ENCODE data around the gene PLA2G6. TPM values are rescaled to one million over a fixed set of nuclear protein-coding genes. Genes with fewer than 3 reads are reported as not detected.
A peak's percentile ranks its signal among the peaks of the same experiment; 100 is the strongest.

PLA2G6 gene
- total and polyA plus RNA-seq, 2 of the 13 experiments (the other 11 are each of a cell fraction or from before 2014, with no cell fraction given) = 4.8 to 11.5 TPM

DNA sequence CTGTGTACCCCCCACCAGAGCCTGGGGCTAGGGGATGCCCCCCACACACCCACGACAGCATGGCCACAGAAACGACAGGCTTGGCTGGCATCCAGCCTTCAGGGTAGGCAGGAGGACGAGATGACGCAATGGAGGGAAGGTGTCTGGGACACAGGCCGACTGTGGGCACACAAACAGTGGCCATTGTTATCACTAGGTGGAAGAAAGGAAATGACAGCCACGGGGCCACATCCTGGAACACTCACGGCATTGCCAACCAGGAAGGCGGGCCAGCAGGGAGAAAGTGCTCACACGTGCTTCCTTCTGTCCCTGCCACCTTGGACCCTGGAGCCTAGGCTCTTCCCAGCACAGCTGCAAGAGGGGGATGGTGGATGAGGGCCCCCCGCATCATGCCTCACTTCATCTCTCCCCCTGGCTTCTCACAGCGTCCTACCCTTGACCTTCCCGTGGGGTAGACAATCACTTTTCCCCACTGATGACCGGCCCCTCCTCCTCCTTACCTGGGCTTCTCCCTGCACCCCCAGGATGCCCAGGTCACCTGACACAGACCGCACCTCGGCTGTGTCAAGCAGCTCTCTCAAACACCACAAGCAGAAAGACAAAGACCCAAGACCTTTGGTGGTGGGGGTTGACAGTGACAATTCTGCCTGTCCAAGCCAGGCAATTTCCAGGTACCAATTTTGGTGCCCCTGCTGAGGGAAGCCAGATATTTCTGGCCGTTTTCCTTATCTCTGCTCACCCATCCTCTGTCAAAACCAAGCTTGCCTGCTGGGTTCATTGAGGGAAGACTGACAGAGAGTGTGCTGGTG lies 8.6 kb downstream of the PLA2G6 start (continued):
- TF ChIP-seq, protein P1, sequence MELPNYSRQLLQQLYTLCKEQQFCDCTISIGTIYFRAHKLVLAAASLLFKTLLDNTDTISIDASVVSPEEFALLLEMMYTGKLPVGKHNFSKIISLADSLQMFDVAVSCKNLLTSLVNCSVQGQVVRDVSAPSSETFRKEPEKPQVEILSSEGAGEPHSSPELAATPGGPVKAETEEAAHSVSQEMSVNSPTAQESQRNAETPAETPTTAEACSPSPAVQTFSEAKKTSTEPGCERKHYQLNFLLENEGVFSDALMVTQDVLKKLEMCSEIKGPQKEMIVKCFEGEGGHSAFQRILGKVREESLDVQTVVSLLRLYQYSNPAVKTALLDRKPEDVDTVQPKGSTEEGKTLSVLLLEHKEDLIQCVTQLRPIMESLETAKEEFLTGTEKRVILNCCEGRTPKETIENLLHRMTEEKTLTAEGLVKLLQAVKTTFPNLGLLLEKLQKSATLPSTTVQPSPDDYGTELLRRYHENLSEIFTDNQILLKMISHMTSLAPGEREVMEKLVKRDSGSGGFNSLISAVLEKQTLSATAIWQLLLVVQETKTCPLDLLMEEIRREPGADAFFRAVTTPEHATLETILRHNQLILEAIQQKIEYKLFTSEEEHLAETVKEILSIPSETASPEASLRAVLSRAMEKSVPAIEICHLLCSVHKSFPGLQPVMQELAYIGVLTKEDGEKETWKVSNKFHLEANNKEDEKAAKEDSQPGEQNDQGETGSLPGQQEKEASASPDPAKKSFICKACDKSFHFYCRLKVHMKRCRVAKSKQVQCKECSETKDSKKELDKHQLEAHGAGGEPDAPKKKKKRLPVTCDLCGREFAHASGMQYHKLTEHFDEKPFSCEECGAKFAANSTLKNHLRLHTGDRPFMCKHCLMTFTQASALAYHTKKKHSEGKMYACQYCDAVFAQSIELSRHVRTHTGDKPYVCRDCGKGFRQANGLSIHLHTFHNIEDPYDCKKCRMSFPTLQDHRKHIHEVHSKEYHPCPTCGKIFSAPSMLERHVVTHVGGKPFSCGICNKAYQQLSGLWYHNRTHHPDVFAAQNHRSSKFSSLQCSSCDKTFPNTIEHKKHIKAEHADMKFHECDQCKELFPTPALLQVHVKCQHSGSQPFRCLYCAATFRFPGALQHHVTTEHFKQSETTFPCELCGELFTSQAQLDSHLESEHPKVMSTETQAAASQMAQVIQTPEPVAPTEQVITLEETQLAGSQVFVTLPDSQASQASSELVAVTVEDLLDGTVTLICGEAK (IDR thresholded peaks at IDR 0.05) = no peak
- TF ChIP-seq, protein P1 (CRISPR knock-in tag; IDR thresholded peaks at IDR 0.05) = no peak
- TF ChIP-seq ELF3 (CRISPR knock-in tag; IDR thresholded peaks at IDR 0.05) (peak; percentile 70), ZNF749 (CRISPR knock-in tag; IDR thresholded peaks at IDR 0.05; ENCODE audit: borderline replicate concordance) (no peak), CAMTA2 (CRISPR knock-in tag; IDR thresholded peaks at IDR 0.05; ENCODE audit: borderline replicate concordance) (no peak), RXRA (CRISPR knock-in tag; IDR thresholded peaks at IDR 0.05) (no peak), DNMT3B (CRISPR knock-in tag; conservative IDR thresholded peaks at IDR 0.05) (no peak), ZNF143 (CRISPR knock-in tag; IDR thresholded peaks at IDR 0.05) (no peak; the same call in 1 of the 2 replicates), FOSL1 (CRISPR knock-in tag; IDR thresholded peaks at IDR 0.05; ENCODE audit: borderline replicate concordance) (no peak), IRX3 (CRISPR knock-in tag; IDR thresholded peaks at IDR 0.05; ENCODE audit: borderline replicate concordance, low read depth) (no peak), KDM2A (CRISPR knock-in tag; IDR thresholded peaks at IDR 0.05; ENCODE audit: borderline replicate concordance, low read depth) (no peak; the same call in 1 of the 2 replicates), TP53 (CRISPR knock-in tag; conservative IDR thresholded peaks at IDR 0.05) (no peak)
- TF ChIP-seq, protein P2, sequence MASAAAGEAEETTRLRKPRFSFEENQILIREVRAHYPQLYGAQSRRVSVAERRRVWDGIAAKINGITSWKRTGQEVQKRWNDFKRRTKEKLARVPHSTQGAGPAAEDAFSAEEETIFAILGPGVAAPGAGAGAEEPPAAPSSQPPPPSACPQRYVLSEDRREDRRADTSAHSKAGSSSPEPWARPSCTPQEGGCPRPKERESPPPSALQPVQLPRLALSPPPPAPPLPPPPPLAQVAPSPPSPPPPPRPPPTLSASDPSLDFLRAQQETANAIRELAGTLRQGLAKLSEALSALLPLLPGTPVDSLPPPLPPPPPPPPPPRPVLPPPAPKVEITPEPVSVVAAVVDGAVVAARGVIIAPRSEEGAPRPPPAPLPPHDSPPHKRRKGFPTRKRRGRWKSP (CRISPR knock-in tag; IDR thresholded peaks at IDR 0.05) = no peak
- TF ChIP-seq, protein P3, sequence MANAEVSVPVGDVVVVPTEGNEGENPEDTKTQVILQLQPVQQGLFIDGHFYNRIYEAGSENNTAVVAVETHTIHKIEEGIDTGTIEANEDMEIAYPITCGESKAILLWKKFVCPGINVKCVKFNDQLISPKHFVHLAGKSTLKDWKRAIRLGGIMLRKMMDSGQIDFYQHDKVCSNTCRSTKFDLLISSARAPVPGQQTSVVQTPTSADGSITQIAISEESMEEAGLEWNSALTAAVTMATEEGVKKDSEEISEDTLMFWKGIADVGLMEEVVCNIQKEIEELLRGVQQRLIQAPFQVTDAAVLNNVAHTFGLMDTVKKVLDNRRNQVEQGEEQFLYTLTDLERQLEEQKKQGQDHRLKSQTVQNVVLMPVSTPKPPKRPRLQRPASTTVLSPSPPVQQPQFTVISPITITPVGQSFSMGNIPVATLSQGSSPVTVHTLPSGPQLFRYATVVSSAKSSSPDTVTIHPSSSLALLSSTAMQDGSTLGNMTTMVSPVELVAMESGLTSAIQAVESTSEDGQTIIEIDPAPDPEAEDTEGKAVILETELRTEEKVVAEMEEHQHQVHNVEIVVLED (CRISPR knock-in tag; IDR thresholded peaks at IDR 0.05; ENCODE audit: borderline replicate concordance) = no peak
